Left kidney (tissue), 1 donor: Measurements from ENCODE around the gene OR10D3. TPM values are rescaled to one million over a fixed set of nuclear protein-coding genes. Genes with fewer than 3 reads are reported as not detected.

Source experiments
- polyA plus RNA-seq: library from polyadenylated mRNA; unstranded; fragments of 120-200 nt; gene quantifications from one replicate; pipeline ENCODE4 v1.2.1, GENCODE V29; 2013; ENCODE audit not compliant: insufficient read length

OR10D3 gene
- polyA plus RNA-seq, 1 donor = not detected

Other genes with a start within 250 kb of the OR10D3 start
- gene OR4D5, start 243.7 kb upstream of the OR10D3 start, polyA plus RNA-seq = not detected
- gene OR6T1, start 239.5 kb upstream of the OR10D3 start, polyA plus RNA-seq = not detected
- gene OR10S1, start 205.6 kb upstream of the OR10D3 start, polyA plus RNA-seq = not detected
- not detected for gene OR10G6, start 188.2 kb upstream of the OR10D3 start, polyA plus RNA-seq
- not detected for gene OR10G4, start 170.3 kb upstream of the OR10D3 start, polyA plus RNA-seq
- gene OR10G9, start 160.3 kb upstream of the OR10D3 start, polyA plus RNA-seq = not detected
- not detected for gene OR10G8, start 156.5 kb upstream of the OR10D3 start, polyA plus RNA-seq
- not detected for gene OR10G7, start 142.0 kb upstream of the OR10D3 start, polyA plus RNA-seq
- gene VWA5A, start 67.9 kb upstream of the OR10D3 start, polyA plus RNA-seq = 13.7 TPM
- not detected for gene OR8G1, start 57.8 kb downstream of the OR10D3 start, polyA plus RNA-seq
- gene OR8G5, start 73.0 kb downstream of the OR10D3 start, polyA plus RNA-seq = not detected
- gene OR8D1, start 130.6 kb downstream of the OR10D3 start, polyA plus RNA-seq = not detected
- gene OR8D2, start 136.9 kb downstream of the OR10D3 start, polyA plus RNA-seq = not detected
- not detected for gene OR8B2, start 201.2 kb downstream of the OR10D3 start, polyA plus RNA-seq
- gene OR8B3, start 215.7 kb downstream of the OR10D3 start, polyA plus RNA-seq = not detected
- gene OR8B4, start 241.5 kb downstream of the OR10D3 start, polyA plus RNA-seq = not detected